Keratinocyte (primary cell): ENCODE measurements around the gene B3GNT2. TPM values are rescaled to one million over a fixed set of nuclear protein-coding genes. Genes with fewer than 3 reads are reported as not detected.

Experiments
- DNase-seq: peaks from one replicate; pipeline ENCODE4 v3.0.0-alpha.2; 2011; ENCODE audit warnings: low read depth, missing footprints, low spot score
- FAIRE-seq: peaks from 2 replicates; lab custom pipeline; 2011; peaks lifted over from hg19 to GRCh38; lab: Jason Lieb, UNC
- H2AFZ ChIP-seq: 2 replicates; pipeline ENCODE4 v1.6.0; 2012; ENCODE audit warnings: low read length, control low read depth, inconsistent platforms; ENCODE audit not compliant: control insufficient read depth
- H3K27ac ChIP-seq: 2 replicates; pipeline ENCODE4 v1.5.1; 2011; ENCODE audit warnings: low read length; ENCODE audit not compliant: control insufficient read depth, insufficient read depth
- H3K27me3 ChIP-seq: 3 replicates; pipeline ENCODE4 v1.6.0; 2011; ENCODE audit warnings: low read length; ENCODE audit not compliant: control insufficient read depth, insufficient read depth; ENCODE audit errors: extremely low read depth
- H3K36me3 ChIP-seq, 2 experiments: 2 replicates in 1 of 2; 3 replicates in 1 of 2; pipeline ENCODE4 v1.5.1; 2011; ENCODE audit warnings: low read length in 2 of 2, mild to moderate bottlenecking in 1 of 2; ENCODE audit not compliant: control insufficient read depth in 2 of 2, insufficient read depth in 2 of 2; ENCODE audit errors: extremely low read depth in 1 of 2
- H3K4me1 ChIP-seq: 3 replicates; pipeline ENCODE4 v1.5.1; 2011; ENCODE audit warnings: low read length; ENCODE audit not compliant: control insufficient read depth, insufficient read depth; ENCODE audit errors: extremely low read depth
- H3K4me2 ChIP-seq: 3 replicates; pipeline ENCODE4 v1.6.0; 2011; ENCODE audit warnings: low read depth, low read length; ENCODE audit not compliant: control insufficient read depth, insufficient read depth; ENCODE audit errors: extremely low read depth
- H3K4me3 ChIP-seq, 3 experiments: fragments of 200-600 bp in 1 of 3; sonication (generic) in 1 of 3; 2 replicates in 2 of 3; 3 replicates in 1 of 3; pipeline ENCODE4 v1.5.1; 2011 to 2016; ENCODE audit warnings: low read length in 3 of 3, mild to moderate bottlenecking in 3 of 3, control low read depth in 2 of 3, inconsistent platforms in 1 of 3, low read depth in 1 of 3, mixed read lengths in 1 of 3, mixed run types in 1 of 3, moderate library complexity in 1 of 3; ENCODE audit not compliant: control insufficient read depth in 2 of 3, insufficient read depth in 2 of 3; ENCODE audit errors: extremely low read depth in 1 of 3
- H3K79me2 ChIP-seq: 2 replicates; pipeline ENCODE4 v1.6.0; 2012; ENCODE audit warnings: low read length; ENCODE audit not compliant: control insufficient read depth, insufficient read depth
- H3K9ac ChIP-seq: 3 replicates; pipeline ENCODE4 v1.6.0; 2011; ENCODE audit warnings: low read length; ENCODE audit not compliant: control insufficient read depth, insufficient read depth; ENCODE audit errors: extremely low read depth
- H3K9me1 ChIP-seq: 3 replicates; pipeline ENCODE4 v1.6.0; 2011; ENCODE audit warnings: low read length; ENCODE audit not compliant: control insufficient read depth, insufficient read depth; ENCODE audit errors: extremely low read depth
- H3K9me3 ChIP-seq: 2 replicates; pipeline ENCODE4 v1.5.1; 2012; ENCODE audit warnings: low read depth, low read length; ENCODE audit not compliant: control insufficient read depth
- H4K20me1 ChIP-seq: 3 replicates; pipeline ENCODE4 v1.6.0; 2011; ENCODE audit warnings: low read length; ENCODE audit not compliant: control insufficient read depth, insufficient read depth; ENCODE audit errors: extremely low read depth
- EZH2 ChIP-seq: IDR thresholded peaks from one replicate; pipeline ENCODE4 v1.6.1; 2012; ENCODE audit warnings: inconsistent platforms, mild to moderate bottlenecking, low read length, moderate library complexity
- dilution Hi-C: fragments of 300-500 bp; cut with MboI; formaldehyde crosslinking; loops from one replicate; pipeline ENCODE4 v1.7.0; 2020; ENCODE audit warnings: low sequenced_read_pairs; ENCODE audit not compliant: extremely low pct_ligation_motif_present
- polyA plus RNA-seq, 5 experiments: library from polyadenylated mRNA; depleted of rRNA in 3 of 5; stranded (reverse) in 3 of 5; stranded (forward) in 1 of 5; unstranded in 1 of 5; fragments of >200 nt; gene quantifications; 1 replicate in 1 of 5; 2 replicates in 3 of 5; 3 replicates in 1 of 5; pipeline versions ENCODE4 v1.2.1 to v1.2.3, GENCODE V29; 2011 to 2012; ENCODE audit warnings: missing spikeins in 2 of 5, low read depth in 1 of 5, low replicate concordance in 1 of 5
- TF ChIP-seq, protein P1 (sequence below), 3 experiments: IDR thresholded peaks in 1 of 3; conservative IDR thresholded peaks in 1 of 3; optimal IDR thresholded peaks in 1 of 3; 2 replicates in 2 of 3; 3 replicates in 1 of 3; pipeline versions ENCODE3 to v1.5.1; 2011; ENCODE audit warnings: low read length in 3 of 3, mild to moderate bottlenecking in 3 of 3, moderate library complexity in 2 of 3, control low read depth in 1 of 3, inconsistent platforms in 1 of 3; ENCODE audit not compliant: insufficient read depth in 2 of 3; ENCODE audit errors: extremely low read depth in 1 of 3

Gene B3GNT2
- polyA plus RNA-seq, 1 donor (not counting 4 experiments of a cell fraction or from before 2014, with no cell fraction given), result 44.3 TPM

DNA sequence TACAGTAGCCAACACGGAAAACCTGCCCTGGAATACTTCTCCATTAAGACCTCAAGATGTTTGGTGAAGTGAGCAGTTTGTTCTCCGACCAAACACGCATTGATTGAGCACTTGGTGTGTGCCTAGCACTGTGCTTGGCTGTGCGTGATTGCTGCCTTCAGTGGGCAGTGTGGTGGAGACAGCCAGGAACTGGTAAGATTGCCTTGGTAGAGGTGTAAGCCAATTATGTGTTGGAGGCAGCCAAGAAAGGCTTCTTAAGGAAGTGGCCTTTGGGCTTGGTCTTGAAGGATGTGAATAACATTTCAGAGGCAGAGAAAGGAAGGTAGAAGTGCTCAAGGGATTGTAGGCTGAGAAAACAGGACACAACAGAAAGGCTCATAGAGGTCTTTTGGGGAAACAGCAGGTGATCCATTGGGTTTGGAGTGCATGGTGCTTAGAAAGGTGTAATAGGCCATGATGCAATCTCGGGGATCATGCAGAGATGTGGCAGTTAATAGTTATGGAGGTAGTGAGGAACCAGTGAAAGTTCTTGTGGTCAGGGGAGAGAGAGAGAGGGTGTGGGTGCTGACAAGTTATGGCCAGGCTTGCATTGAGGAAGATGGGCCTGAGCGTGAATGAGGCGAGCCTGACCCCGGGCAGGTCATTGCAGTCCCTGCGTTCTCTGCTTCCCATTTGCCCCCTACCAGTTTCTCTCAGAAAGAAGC is 6.3 kb downstream of the B3GNT2 start:
- Histone ChIP-seq H3K4me3 (no peak overlapping the region), H4K20me1 (peaks cover 43% of the 10 kb centered on the region), H3K27ac (no peak overlapping the region), H3K9me3 (no peaks in the 10 kb centered on the region), H3K9me1 (peaks cover 14% of the 10 kb centered on the region), H3K4me1 (peaks cover 18% of the 10 kb centered on the region), H3K79me2 (peaks cover 97% of the 10 kb centered on the region), H3K9ac (no peak overlapping the region), H3K4me2 (no peak overlapping the region), H3K36me3 (peaks cover 0 to 1% of the 10 kb centered on the region in 2 experiments), H2AFZ (no peak overlapping the region), H3K27me3 (no peaks in the 10 kb centered on the region)
- dilution Hi-C loops, result no loop called here
- TF ChIP-seq, protein P1, sequence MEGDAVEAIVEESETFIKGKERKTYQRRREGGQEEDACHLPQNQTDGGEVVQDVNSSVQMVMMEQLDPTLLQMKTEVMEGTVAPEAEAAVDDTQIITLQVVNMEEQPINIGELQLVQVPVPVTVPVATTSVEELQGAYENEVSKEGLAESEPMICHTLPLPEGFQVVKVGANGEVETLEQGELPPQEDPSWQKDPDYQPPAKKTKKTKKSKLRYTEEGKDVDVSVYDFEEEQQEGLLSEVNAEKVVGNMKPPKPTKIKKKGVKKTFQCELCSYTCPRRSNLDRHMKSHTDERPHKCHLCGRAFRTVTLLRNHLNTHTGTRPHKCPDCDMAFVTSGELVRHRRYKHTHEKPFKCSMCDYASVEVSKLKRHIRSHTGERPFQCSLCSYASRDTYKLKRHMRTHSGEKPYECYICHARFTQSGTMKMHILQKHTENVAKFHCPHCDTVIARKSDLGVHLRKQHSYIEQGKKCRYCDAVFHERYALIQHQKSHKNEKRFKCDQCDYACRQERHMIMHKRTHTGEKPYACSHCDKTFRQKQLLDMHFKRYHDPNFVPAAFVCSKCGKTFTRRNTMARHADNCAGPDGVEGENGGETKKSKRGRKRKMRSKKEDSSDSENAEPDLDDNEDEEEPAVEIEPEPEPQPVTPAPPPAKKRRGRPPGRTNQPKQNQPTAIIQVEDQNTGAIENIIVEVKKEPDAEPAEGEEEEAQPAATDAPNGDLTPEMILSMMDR (optimal IDR thresholded peaks at IDR 0.05 in 1 of 3, IDR thresholded peaks at IDR 0.05 in 1 of 3, conservative IDR thresholded peaks at IDR 0.05 in 1 of 3; ENCODE audit: extremely low read depth in 1 of 3, insufficient read depth in 2 of 3, low read length in 3 of 3), result no peak
- no peak for TF ChIP-seq EZH2
- no peak for FAIRE-seq
- no peak for DNase-seq

DNA sequence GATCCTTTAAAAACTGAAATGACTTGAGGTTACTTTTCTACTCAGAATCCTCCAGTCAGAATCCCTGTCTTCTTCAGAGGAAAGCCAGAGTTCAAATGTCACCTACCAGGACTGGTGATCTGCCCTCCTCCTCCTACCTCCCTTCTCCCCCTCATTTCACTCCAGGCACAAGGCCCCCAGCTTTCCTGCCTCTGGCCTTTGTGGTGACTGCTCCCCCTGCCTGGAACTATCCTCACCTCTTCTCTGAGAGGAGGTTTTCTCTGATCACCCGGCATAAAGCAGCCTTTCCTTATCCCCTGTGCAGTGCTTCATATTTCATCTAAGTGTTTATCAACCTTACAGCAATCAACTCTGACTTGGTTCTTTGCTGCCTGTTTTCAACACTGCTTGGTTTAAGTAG is 6.8 kb downstream of the B3GNT2 start:
- dilution Hi-C loops, result no loop called here
- FAIRE-seq, result no peak
- H3K4me3 ChIP-seq, result no peak overlapping the region

More for the DNA sequence above, 6.8 kb downstream of the B3GNT2 start:
- H3K79me2 ChIP-seq, result peaks cover 97% of the 10 kb centered on the region
- no peak overlapping the region for H3K9ac ChIP-seq
- peaks cover 14% of the 10 kb centered on the region for H3K9me1 ChIP-seq
- H3K27ac ChIP-seq, result no peak overlapping the region
- H3K4me2 ChIP-seq, result no peak overlapping the region
- peaks cover 41% of the 10 kb centered on the region for H4K20me1 ChIP-seq
- H3K36me3 ChIP-seq, result peaks cover 1 to 3% of the 10 kb centered on the region in 2 experiments
- H3K4me1 ChIP-seq, result peaks cover 17% of the 10 kb centered on the region
- TF ChIP-seq, protein P1 (optimal IDR thresholded peaks at IDR 0.05 in 1 of 3, IDR thresholded peaks at IDR 0.05 in 1 of 3, conservative IDR thresholded peaks at IDR 0.05 in 1 of 3; ENCODE audit: extremely low read depth in 1 of 3, insufficient read depth in 2 of 3, low read length in 3 of 3), result no peak
- no peak for TF ChIP-seq EZH2
- no peak for DNase-seq
- H3K9me3 ChIP-seq, result no peaks in the 10 kb centered on the region
- H2AFZ ChIP-seq, result no peak overlapping the region
- no peaks in the 10 kb centered on the region for H3K27me3 ChIP-seq
